Measurements from ENCODE around the gene SPRR1A. TPM values are rescaled to one million over a fixed set of nuclear protein-coding genes. Genes with fewer than 3 reads are reported as not detected.

The SPRR1A gene
- polyA plus RNA-seq, 1 donor (not counting 4 experiments of a cell fraction or from before 2014, with no cell fraction given), result 18.0 TPM

- no peaks in the 10 kb centered on the region for H3K36me3 ChIP-seq (ENCODE audit: control insufficient read depth in 2 of 2, extremely low read depth in 1 of 2, insufficient read depth in 2 of 2, low read length in 2 of 2)
- no peaks in the 10 kb centered on the region for H3K79me2 ChIP-seq (ENCODE audit: control insufficient read depth, insufficient read depth, low read length)
- H3K9me1 ChIP-seq (ENCODE audit: control insufficient read depth, extremely low read depth, insufficient read depth, low read length), result no peaks in the 10 kb centered on the region
- H3K27me3 ChIP-seq (ENCODE audit: control insufficient read depth, extremely low read depth, insufficient read depth, low read length), result no peaks in the 10 kb centered on the region
- H3K9ac ChIP-seq (ENCODE audit: control insufficient read depth, extremely low read depth, insufficient read depth, low read length), result no peak overlapping the region
- no peak overlapping the region for H3K27ac ChIP-seq (ENCODE audit: control insufficient read depth, insufficient read depth, low read length)
- H4K20me1 ChIP-seq (ENCODE audit: control insufficient read depth, extremely low read depth, insufficient read depth, low read length), result no peaks in the 10 kb centered on the region
- H2AFZ ChIP-seq (ENCODE audit: control insufficient read depth, low read length), result no peak overlapping the region
- dilution Hi-C loops (cut with MboI; ENCODE audit: extremely low pct_ligation_motif_present, low sequenced_read_pairs), result no loop called here
- no peak overlapping the region for H3K4me2 ChIP-seq (ENCODE audit: control insufficient read depth, extremely low read depth, insufficient read depth, low read depth, low read length)
- no peaks in the 10 kb centered on the region for H3K9me3 ChIP-seq (ENCODE audit: control insufficient read depth, low read depth, low read length)
- no peak overlapping the region for H3K4me3 ChIP-seq (ENCODE audit: control insufficient read depth in 2 of 3, extremely low read depth in 1 of 3, insufficient read depth in 2 of 3, low read depth in 1 of 3, low read length in 3 of 3)
- TF ChIP-seq CTCF (optimal IDR thresholded peaks at IDR 0.05 in 1 of 3, IDR thresholded peaks at IDR 0.05 in 1 of 3, conservative IDR thresholded peaks at IDR 0.05 in 1 of 3; ENCODE audit: extremely low read depth in 1 of 3, insufficient read depth in 2 of 3, low read length in 3 of 3), result no peak
- TF ChIP-seq EZH2 (IDR thresholded peaks at IDR 0.05; ENCODE audit: low read length), result no peak
- H3K4me1 ChIP-seq (ENCODE audit: control insufficient read depth, extremely low read depth, insufficient read depth, low read length), result peaks cover 8% of the 10 kb centered on the region
- no peak for DNase-seq (ENCODE audit: low read depth, low spot score)
- FAIRE-seq, result no peak
Measured at GRCh38 chr1:152959273-152959672, 24.6 kb upstream of the SPRR1A start.

GRCh38 chr1:152959801-152960451, 24.0 kb upstream of the SPRR1A start:
- TF ChIP-seq CTCF (optimal IDR thresholded peaks at IDR 0.05 in 1 of 3, IDR thresholded peaks at IDR 0.05 in 1 of 3, conservative IDR thresholded peaks at IDR 0.05 in 1 of 3; ENCODE audit: extremely low read depth in 1 of 3, insufficient read depth in 2 of 3, low read length in 3 of 3) (no peak), EZH2 (IDR thresholded peaks at IDR 0.05; ENCODE audit: low read length) (no peak)
- H4K20me1 ChIP-seq (ENCODE audit: control insufficient read depth, extremely low read depth, insufficient read depth, low read length), result no peaks in the 10 kb centered on the region
- no peak overlapping the region for H3K27ac ChIP-seq (ENCODE audit: control insufficient read depth, insufficient read depth, low read length)
- no peaks in the 10 kb centered on the region for H3K27me3 ChIP-seq (ENCODE audit: control insufficient read depth, extremely low read depth, insufficient read depth, low read length)
- no peaks in the 10 kb centered on the region for H3K9me1 ChIP-seq (ENCODE audit: control insufficient read depth, extremely low read depth, insufficient read depth, low read length)
- no peak overlapping the region for H3K4me2 ChIP-seq (ENCODE audit: control insufficient read depth, extremely low read depth, insufficient read depth, low read depth, low read length)
- dilution Hi-C loops (cut with MboI; ENCODE audit: extremely low pct_ligation_motif_present, low sequenced_read_pairs), result no loop called here
- no peak overlapping the region for H3K4me3 ChIP-seq (ENCODE audit: control insufficient read depth in 2 of 3, extremely low read depth in 1 of 3, insufficient read depth in 2 of 3, low read depth in 1 of 3, low read length in 3 of 3)
- DNase-seq (ENCODE audit: low read depth, low spot score), result no peak
- H3K4me1 ChIP-seq (ENCODE audit: control insufficient read depth, extremely low read depth, insufficient read depth, low read length), result peaks cover 2% of the 10 kb centered on the region
- H2AFZ ChIP-seq (ENCODE audit: control insufficient read depth, low read length), result no peak overlapping the region
- no peaks in the 10 kb centered on the region for H3K36me3 ChIP-seq (ENCODE audit: control insufficient read depth in 2 of 2, extremely low read depth in 1 of 2, insufficient read depth in 2 of 2, low read length in 2 of 2)
- no peak overlapping the region for H3K9ac ChIP-seq (ENCODE audit: control insufficient read depth, extremely low read depth, insufficient read depth, low read length)
- FAIRE-seq, result no peak
- no peaks in the 10 kb centered on the region for H3K9me3 ChIP-seq (ENCODE audit: control insufficient read depth, low read depth, low read length)
- no peaks in the 10 kb centered on the region for H3K79me2 ChIP-seq (ENCODE audit: control insufficient read depth, insufficient read depth, low read length)

Data from keratinocyte (primary cell).